Stimulated activated CD8-positive, alpha-beta memory T cell treated with anti-CD3 and anti-CD28 coated beads, Interleukin-15, amount 100 ng/mL, for 4 hours (primary cell): ENCODE results near the gene CDK12.

ENCODE experiments used
- DNase-seq, 2 donors: peaks; one replicate each; pipeline ENCODE4 v3.0.0-alpha.2; 2020; ENCODE audit warnings: low read depth in 2 of 2

CDK12 gene

DNA sequence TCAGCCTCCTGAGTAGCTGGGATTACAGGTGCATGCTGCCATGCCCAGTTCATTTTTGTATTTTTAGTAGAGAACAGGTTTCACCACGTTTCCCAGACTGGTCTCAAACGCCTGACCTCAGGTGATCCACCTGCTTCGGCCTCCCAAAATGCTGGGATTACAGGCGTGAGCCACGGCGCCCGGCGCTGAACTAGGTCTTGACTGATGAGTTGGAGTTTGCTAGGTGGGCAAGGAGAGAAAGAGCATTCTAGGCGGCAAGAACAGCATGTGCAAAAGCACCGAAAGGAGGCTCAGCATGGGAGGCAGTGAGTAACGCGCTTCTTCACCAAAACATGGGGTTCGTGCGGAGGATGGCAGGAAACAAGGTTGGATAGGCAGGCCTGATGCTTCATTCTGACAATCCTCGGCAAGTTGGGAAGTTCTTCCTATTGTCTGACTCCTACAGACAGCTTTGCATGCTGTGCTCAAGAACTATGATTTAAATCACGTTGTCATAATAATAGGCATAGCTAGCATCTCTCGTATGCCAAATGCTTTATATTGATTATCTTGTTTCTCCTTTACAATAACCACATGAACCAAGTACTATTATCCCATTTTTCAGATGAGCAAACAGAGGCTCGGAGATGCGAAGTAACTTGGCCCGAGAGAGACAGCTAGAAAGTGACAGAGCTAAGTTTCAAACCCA lies 119.9 kb downstream of the CDK12 start:
- DNase-seq = no peak

DNA sequence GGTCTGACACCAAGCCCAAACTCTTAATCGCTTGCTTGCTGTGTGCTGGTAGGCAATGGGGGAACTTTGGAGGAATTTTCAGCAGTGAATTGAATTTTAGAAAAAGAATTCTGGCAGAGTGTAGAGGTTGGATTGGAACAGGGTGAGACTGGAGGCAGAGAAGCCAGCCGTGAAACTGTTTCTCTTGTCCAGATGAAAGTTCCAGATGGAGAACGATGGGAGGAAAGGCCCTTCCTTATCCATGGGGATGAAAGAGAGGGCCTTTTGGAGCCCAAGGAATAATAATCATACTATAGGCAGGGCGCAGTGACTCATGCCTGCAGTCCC lies 120.4 kb downstream of the CDK12 start:
- DNase-seq = no peak

DNA sequence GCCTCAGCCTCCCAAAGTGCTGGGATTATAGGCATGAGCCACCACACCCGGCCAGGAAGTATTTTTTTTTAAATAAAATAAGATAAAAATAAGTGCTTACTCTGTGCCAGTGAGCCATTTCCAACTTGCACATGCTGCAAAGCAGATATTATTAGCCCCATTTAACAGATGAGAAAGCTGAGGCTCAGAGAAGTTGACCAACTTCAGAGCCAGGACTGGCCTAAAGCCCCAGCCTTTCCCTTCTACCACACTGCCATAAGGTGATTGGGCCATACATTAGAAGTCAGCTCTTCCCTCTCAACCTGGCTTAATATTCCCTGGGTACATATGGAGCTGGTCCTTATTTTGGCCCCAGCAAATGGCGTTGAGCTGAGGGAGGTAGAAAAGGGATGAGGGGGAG lies 121.4 kb downstream of the CDK12 start:
- no peak for DNase-seq
